GM10248 (cell line): Measurements from ENCODE around the gene SEMA3D.

Experiments used
- CTCF ChIA-PET: fragments of 300-600 bp; sonication (Branson Sonifier 250); formaldehyde crosslinking; extraction: SDS; loops from one replicate; lab custom pipeline; 2021; ENCODE audit warnings: antibody characterized with exemption; lab: Yijun Ruan, JAX
- POLR2A ChIA-PET: fragments of 350-650 bp; sonication (Branson Sonifier 250); formaldehyde crosslinking; extraction: SDS; loops from one replicate; lab custom pipeline; 2020; ENCODE audit warnings: antibody characterized with exemption; lab: Yijun Ruan, JAX
- DNase-seq: peaks from one replicate; pipeline ENCODE4 v3.0.0; 2012; ENCODE audit errors: extremely low spot score
- CTCF ChIP-seq: IDR thresholded peaks from 2 replicates; pipeline ENCODE4 v1.5.1; 2012; ENCODE audit warnings: mild to moderate bottlenecking, low read depth; ENCODE audit errors: extremely low read depth, missing control alignments, control extremely low read depth

The SEMA3D gene

GRCh38 chr7:85154282-85154937 lies 32.4 kb downstream of the SEMA3D start:
- no peak for TF ChIP-seq CTCF
- ChIA-PET POLR2A (no interaction called here), CTCF (no interaction called here)
- DNase-seq: no peak

GRCh38 chr7:85153715-85154114 lies 33.1 kb downstream of the SEMA3D start:
- CTCF ChIA-PET: no interaction called here
- DNase-seq: no peak

GRCh38 chr7:85150624-85151023 lies 36.2 kb downstream of the SEMA3D start:
- DNase-seq: no peak
- ChIA-PET CTCF (interaction anchor here (1.3 kb wide), 1 partner anchor 8 kb away, joined by 4 read pairs; no protein-coding TSS in a partner anchor), POLR2A (no interaction called here)
- TF ChIP-seq CTCF: no peak

More at GRCh38 chr7:85153715-85154114, 33.1 kb downstream of the SEMA3D start:
- POLR2A ChIA-PET: no interaction called here
- no peak for TF ChIP-seq CTCF

- ChIA-PET CTCF (interaction anchor here (1.3 to 2.1 kb wide), 2 partner anchors 12 to 16 kb away, joined by 3 to 4 read pairs; no protein-coding TSS in a partner anchor), POLR2A (no interaction called here)
- TF ChIP-seq CTCF: no peak
- no peak for DNase-seq
Observed at GRCh38 chr7:85144771-85145170, 42.1 kb downstream of the SEMA3D start.

- no peak for DNase-seq
- ChIA-PET POLR2A (no interaction called here), CTCF (no interaction called here)
- no peak for TF ChIP-seq CTCF
Observed at GRCh38 chr7:85135977-85136376, 50.9 kb downstream of the SEMA3D start.

GRCh38 chr7:85133560-85133959 lies 53.3 kb downstream of the SEMA3D start:
- no peak for DNase-seq
- ChIA-PET CTCF (no interaction called here), POLR2A (no interaction called here)
- TF ChIP-seq CTCF: no peak
